Astrocyte (in vitro differentiated cells and primary cell): ENCODE measurements around the gene GADL1. TPM values are rescaled to one million over a fixed set of nuclear protein-coding genes. Genes with fewer than 3 reads are reported as not detected.

ENCODE experiments used
- DNase-seq: peaks from one replicate; pipeline ENCODE4 v3.0.0-alpha.2; 2010; ENCODE audit warnings: low read depth
- FAIRE-seq: peaks from 2 replicates; lab custom pipeline; 2011; peaks lifted over from hg19 to GRCh38; lab: Jason Lieb, UNC
- H2AFZ ChIP-seq: 2 replicates; pipeline ENCODE4 v1.6.0; 2012; ENCODE audit warnings: low read depth, low read length, inconsistent platforms
- H3K27ac ChIP-seq: 2 replicates; pipeline ENCODE4 v1.5.1; 2011; ENCODE audit warnings: low read depth, low read length, inconsistent platforms
- H3K27me3 ChIP-seq: 2 replicates; pipeline ENCODE4 v1.6.0; 2011; ENCODE audit warnings: low read length, inconsistent platforms; ENCODE audit not compliant: insufficient read depth
- H3K36me3 ChIP-seq: 2 replicates; pipeline ENCODE4 v1.5.1; 2011; ENCODE audit warnings: low read length, inconsistent platforms; ENCODE audit not compliant: insufficient read depth
- H3K4me1 ChIP-seq: 2 replicates; pipeline ENCODE4 v1.5.1; 2011; ENCODE audit warnings: low read length, inconsistent platforms; ENCODE audit not compliant: insufficient read depth
- H3K4me2 ChIP-seq: 2 replicates; pipeline ENCODE4 v1.6.0; 2012; ENCODE audit warnings: low read length, inconsistent platforms
- H3K4me3 ChIP-seq: 2 replicates; pipeline ENCODE4 v1.5.1; 2011; ENCODE audit warnings: low read depth, mild to moderate bottlenecking, low read length, inconsistent platforms; ENCODE audit not compliant: insufficient read depth
- H3K79me2 ChIP-seq: 2 replicates; pipeline ENCODE4 v1.6.0; 2012; ENCODE audit warnings: mild to moderate bottlenecking, low read length, inconsistent platforms; ENCODE audit not compliant: insufficient read depth
- H3K9ac ChIP-seq: 2 replicates; pipeline ENCODE4 v1.6.0; 2012; ENCODE audit warnings: mild to moderate bottlenecking, low read length, inconsistent platforms
- H3K9me3 ChIP-seq: 2 replicates; pipeline ENCODE4 v1.5.1; 2012; ENCODE audit warnings: low read depth, mild to moderate bottlenecking, low read length, inconsistent platforms; ENCODE audit not compliant: insufficient read depth
- H4K20me1 ChIP-seq: 2 replicates; pipeline ENCODE4 v1.6.0; 2012; ENCODE audit warnings: low read length, inconsistent platforms; ENCODE audit not compliant: insufficient read depth
- H3K27ac Mint-ChIP-seq: one replicate; pipeline ENCODE4 v1.8.0; 2021; ENCODE audit warnings: mild to moderate bottlenecking, mixed read lengths; ENCODE audit not compliant: unreplicated experiment
- H3K27me3 Mint-ChIP-seq: one replicate; pipeline ENCODE4 v1.8.0; 2021; ENCODE audit warnings: low read depth, mixed read lengths; ENCODE audit not compliant: unreplicated experiment
- H3K36me3 Mint-ChIP-seq: one replicate; pipeline ENCODE4 v1.8.0; 2021; ENCODE audit warnings: low read depth, mixed read lengths; ENCODE audit not compliant: unreplicated experiment
- H3K4me1 Mint-ChIP-seq: one replicate; pipeline ENCODE4 v1.8.0; 2021; ENCODE audit warnings: low read depth, mixed read lengths; ENCODE audit not compliant: unreplicated experiment
- H3K4me3 Mint-ChIP-seq: one replicate; pipeline ENCODE4 v1.8.0; 2021; ENCODE audit warnings: mild to moderate bottlenecking, moderate library complexity, mixed read lengths; ENCODE audit not compliant: unreplicated experiment
- H3K9me3 Mint-ChIP-seq: one replicate; pipeline ENCODE4 v1.8.0; 2021; ENCODE audit warnings: mild to moderate bottlenecking, mixed read lengths; ENCODE audit not compliant: unreplicated experiment
- EZH2 ChIP-seq: IDR thresholded peaks from 2 replicates; pipeline ENCODE4 v1.6.1; 2012; ENCODE audit warnings: mild to moderate bottlenecking, low read length, inconsistent platforms; ENCODE audit not compliant: insufficient read depth
- total RNA-seq: library from RNA; stranded (reverse); gene quantifications from 2 replicates; pipeline ENCODE4 v1.2.1, GENCODE V29; 2021
- TF ChIP-seq, protein P1 (sequence below): IDR thresholded peaks from 2 replicates; pipeline ENCODE4 v1.5.1; 2011; ENCODE audit warnings: low read depth, mild to moderate bottlenecking, inconsistent platforms, low read length, moderate library complexity; ENCODE audit not compliant: insufficient read depth

GADL1 gene
- total RNA-seq, 1 donor from 2014 or later: 0.09 TPM

DNA sequence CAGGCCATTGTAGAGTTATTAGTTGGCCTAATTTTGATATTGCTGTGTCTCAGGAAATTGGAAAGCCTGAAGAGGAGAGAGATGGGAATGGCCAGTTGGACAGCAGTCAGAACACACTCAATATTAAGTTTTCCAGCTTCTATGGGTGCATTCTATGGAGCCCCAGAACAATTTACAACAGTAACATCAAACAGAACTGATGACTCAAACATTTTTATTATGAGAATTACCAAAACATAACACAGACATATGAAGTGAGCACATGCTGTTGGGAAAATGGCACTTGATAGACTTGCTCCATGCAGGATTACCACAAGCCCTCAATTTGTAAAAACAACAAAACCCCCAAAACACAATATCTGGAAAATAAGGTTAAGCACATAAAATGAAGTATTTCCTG lies 104.3 kb downstream of the GADL1 start:
- Mint-ChIP-seq H3K9me3 (no peaks in the 10 kb centered on the region), H3K27ac (no peak overlapping the region), H3K4me1 (peaks cover 6% of the 10 kb centered on the region), H3K36me3 (no peaks in the 10 kb centered on the region), H3K4me3 (no peak overlapping the region), H3K27me3 (peaks cover 2% of the 10 kb centered on the region)
- H3K4me2 ChIP-seq: no peak overlapping the region
- no peaks in the 10 kb centered on the region for H3K36me3 ChIP-seq
- H4K20me1 ChIP-seq: no peaks in the 10 kb centered on the region
- no peak overlapping the region for H3K4me3 ChIP-seq
- H3K4me1 ChIP-seq: no peaks in the 10 kb centered on the region
- DNase-seq (no peak), FAIRE-seq (no peak)
- no peaks in the 10 kb centered on the region for H3K79me2 ChIP-seq
- no peak for TF ChIP-seq EZH2
- TF ChIP-seq, protein P1, sequence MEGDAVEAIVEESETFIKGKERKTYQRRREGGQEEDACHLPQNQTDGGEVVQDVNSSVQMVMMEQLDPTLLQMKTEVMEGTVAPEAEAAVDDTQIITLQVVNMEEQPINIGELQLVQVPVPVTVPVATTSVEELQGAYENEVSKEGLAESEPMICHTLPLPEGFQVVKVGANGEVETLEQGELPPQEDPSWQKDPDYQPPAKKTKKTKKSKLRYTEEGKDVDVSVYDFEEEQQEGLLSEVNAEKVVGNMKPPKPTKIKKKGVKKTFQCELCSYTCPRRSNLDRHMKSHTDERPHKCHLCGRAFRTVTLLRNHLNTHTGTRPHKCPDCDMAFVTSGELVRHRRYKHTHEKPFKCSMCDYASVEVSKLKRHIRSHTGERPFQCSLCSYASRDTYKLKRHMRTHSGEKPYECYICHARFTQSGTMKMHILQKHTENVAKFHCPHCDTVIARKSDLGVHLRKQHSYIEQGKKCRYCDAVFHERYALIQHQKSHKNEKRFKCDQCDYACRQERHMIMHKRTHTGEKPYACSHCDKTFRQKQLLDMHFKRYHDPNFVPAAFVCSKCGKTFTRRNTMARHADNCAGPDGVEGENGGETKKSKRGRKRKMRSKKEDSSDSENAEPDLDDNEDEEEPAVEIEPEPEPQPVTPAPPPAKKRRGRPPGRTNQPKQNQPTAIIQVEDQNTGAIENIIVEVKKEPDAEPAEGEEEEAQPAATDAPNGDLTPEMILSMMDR: no peak
- H3K27me3 ChIP-seq: no peaks in the 10 kb centered on the region
- no peak overlapping the region for H3K27ac ChIP-seq
- H3K9ac ChIP-seq: no peak overlapping the region
- H3K9me3 ChIP-seq: no peaks in the 10 kb centered on the region
- no peak overlapping the region for H2AFZ ChIP-seq

DNA sequence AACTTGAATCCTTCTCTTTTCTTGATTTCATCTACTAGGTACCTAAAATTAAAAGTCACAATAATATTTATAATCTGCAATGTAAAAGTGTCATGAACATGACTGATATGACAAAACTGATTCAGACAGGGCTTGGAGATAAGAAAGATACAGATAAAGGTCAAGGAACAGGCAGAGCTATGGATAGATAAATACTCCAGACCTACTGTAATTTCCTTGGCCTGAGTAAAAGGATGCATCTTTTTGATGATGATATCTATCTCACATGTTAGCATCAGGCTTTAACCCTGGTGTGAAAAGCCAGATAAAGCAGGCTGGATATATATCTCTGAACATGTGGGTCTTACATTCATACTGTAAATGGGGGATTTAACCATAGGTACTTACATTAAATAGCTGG lies 108.1 kb downstream of the GADL1 start:
- Histone ChIP-seq H4K20me1 (no peaks in the 10 kb centered on the region), H3K27ac (no peak overlapping the region), H3K9ac (no peak overlapping the region), H3K4me3 (no peak overlapping the region), H3K27me3 (no peaks in the 10 kb centered on the region), H3K36me3 (no peaks in the 10 kb centered on the region), H2AFZ (no peak overlapping the region), H3K79me2 (no peaks in the 10 kb centered on the region), H3K4me2 (no peak overlapping the region), H3K4me1 (no peaks in the 10 kb centered on the region), H3K9me3 (no peaks in the 10 kb centered on the region)
- TF ChIP-seq EZH2: no peak
- TF ChIP-seq, protein P1: no peak
- FAIRE-seq: no peak
- H3K4me1 Mint-ChIP-seq: no peaks in the 10 kb centered on the region
- DNase-seq: no peak
- no peaks in the 10 kb centered on the region for H3K9me3 Mint-ChIP-seq
- no peak overlapping the region for H3K27ac Mint-ChIP-seq
- no peaks in the 10 kb centered on the region for H3K36me3 Mint-ChIP-seq
- H3K4me3 Mint-ChIP-seq: no peak overlapping the region
- H3K27me3 Mint-ChIP-seq: peaks cover 8% of the 10 kb centered on the region

DNA sequence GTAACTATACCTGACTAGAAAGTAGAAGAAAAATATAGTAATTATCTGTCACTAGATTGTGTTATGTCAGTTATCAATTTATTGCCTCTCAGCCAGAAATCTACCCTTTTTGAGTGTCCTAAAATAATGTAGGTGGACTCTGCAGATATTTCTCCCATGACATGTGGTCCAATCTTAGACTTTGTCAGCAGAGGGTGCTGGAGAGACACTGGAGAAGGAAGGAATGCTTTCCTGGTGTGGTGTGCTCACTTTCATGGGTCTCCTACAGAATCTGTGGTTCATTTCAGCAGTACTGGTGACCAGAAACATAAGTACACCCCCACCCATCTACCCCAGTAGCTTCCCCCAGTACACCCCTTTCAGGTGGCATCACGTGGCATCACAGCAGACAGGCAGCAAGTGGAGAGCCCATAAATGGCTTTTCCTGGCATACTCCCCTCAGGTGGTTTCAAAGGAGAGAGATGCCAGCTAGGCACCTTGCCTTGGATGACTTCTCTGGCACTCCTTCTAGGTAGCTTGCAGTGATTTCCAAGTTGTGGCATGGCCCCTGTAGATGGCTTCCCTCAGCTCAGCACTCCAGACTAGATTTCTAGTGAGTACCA lies 114.7 kb downstream of the GADL1 start:
- Histone ChIP-seq H3K27ac (no peak overlapping the region), H3K4me3 (no peak overlapping the region), H3K36me3 (no peaks in the 10 kb centered on the region), H2AFZ (no peak overlapping the region), H3K27me3 (no peaks in the 10 kb centered on the region), H4K20me1 (no peaks in the 10 kb centered on the region), H3K9ac (no peak overlapping the region), H3K4me1 (no peaks in the 10 kb centered on the region), H3K9me3 (peaks cover 3% of the 10 kb centered on the region), H3K4me2 (no peak overlapping the region), H3K79me2 (no peaks in the 10 kb centered on the region)
- FAIRE-seq (peak; percentile 32), DNase-seq (no peak)
- TF ChIP-seq, protein P1: peak; percentile 28
- TF ChIP-seq EZH2: no peak
- no peaks in the 10 kb centered on the region for H3K4me1 Mint-ChIP-seq
- H3K9me3 Mint-ChIP-seq: no peaks in the 10 kb centered on the region
- no peaks in the 10 kb centered on the region for H3K36me3 Mint-ChIP-seq
- H3K27me3 Mint-ChIP-seq: peaks cover 8% of the 10 kb centered on the region
- no peak overlapping the region for H3K27ac Mint-ChIP-seq
- no peak overlapping the region for H3K4me3 Mint-ChIP-seq
